ENCODE data around the gene TMEM220.

DNA sequence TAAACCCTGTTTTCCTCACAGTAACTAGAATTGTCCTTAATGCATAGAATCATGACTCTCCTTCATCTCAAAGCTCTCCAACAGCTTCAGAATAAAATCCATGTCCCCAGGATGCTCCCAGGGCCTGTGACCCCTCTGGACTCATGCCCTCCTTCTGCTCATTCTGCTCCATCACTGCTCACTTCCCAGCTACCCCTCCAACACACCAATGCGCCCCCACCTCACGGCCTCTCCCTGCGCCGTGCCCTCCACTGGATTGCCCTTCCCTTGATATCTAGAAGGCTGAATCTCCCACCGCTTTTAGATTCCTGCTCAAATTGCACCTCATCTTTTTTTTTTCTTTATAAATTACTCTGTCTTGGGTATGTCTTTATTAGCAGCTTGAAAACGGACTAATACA lies 12.6 kb upstream of the TMEM220 start:
- TF ChIP-seq, protein P1, sequence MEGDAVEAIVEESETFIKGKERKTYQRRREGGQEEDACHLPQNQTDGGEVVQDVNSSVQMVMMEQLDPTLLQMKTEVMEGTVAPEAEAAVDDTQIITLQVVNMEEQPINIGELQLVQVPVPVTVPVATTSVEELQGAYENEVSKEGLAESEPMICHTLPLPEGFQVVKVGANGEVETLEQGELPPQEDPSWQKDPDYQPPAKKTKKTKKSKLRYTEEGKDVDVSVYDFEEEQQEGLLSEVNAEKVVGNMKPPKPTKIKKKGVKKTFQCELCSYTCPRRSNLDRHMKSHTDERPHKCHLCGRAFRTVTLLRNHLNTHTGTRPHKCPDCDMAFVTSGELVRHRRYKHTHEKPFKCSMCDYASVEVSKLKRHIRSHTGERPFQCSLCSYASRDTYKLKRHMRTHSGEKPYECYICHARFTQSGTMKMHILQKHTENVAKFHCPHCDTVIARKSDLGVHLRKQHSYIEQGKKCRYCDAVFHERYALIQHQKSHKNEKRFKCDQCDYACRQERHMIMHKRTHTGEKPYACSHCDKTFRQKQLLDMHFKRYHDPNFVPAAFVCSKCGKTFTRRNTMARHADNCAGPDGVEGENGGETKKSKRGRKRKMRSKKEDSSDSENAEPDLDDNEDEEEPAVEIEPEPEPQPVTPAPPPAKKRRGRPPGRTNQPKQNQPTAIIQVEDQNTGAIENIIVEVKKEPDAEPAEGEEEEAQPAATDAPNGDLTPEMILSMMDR (IDR thresholded peaks at IDR 0.05; ENCODE audit: low read length) = no peak
- TF ChIP-seq EZH2 (optimal IDR thresholded peaks at IDR 0.05; ENCODE audit: low read depth, low read length) (no peak), EZH2phosphoT487 (IDR thresholded peaks at IDR 0.05; ENCODE audit: low read length) (no peak)

Data from MM.1S (cell line).